Measurements from ENCODE around the gene SMIM44.

- no peak for TF ChIP-seq CTCF (IDR thresholded peaks at IDR 0.05; ENCODE audit: low read depth, low read length)
- TF ChIP-seq EZH2phosphoT487 (IDR thresholded peaks at IDR 0.05; ENCODE audit: low read depth), result no peak
Observed at GRCh38 chr19:3470500-3471128, 12.6 kb downstream of the SMIM44 start.
